CD14-positive monocyte (primary cell): Measurements from ENCODE around the gene PPP1R3C. TPM values are rescaled to one million over a fixed set of nuclear protein-coding genes. Genes with fewer than 3 reads are reported as not detected.

Experiments used
- DNase-seq, 3 donors: peaks; one replicate each; pipeline ENCODE4 v3.0.0-alpha.2; 2011 to 2022
- H2AFZ ChIP-seq: 2 replicates; pipeline ENCODE4 v1.6.0; 2012; ENCODE audit warnings: mild to moderate bottlenecking, low read depth, low read length, inconsistent platforms; ENCODE audit not compliant: insufficient read depth, poor library complexity, severe bottlenecking
- H3K27ac ChIP-seq, 2 donors: 1 replicate in 1 of 2; 2 replicates in 1 of 2; pipeline ENCODE4 v1.5.1; 2012 to 2013; ENCODE audit warnings: low read length in 2 of 2, control low read depth in 1 of 2, inconsistent platforms in 1 of 2, low read depth in 1 of 2, mild to moderate bottlenecking in 1 of 2
- H3K27me3 ChIP-seq, 2 donors: one replicate each; pipeline versions ENCODE4 v1.6.0 to v1.6.1; 2011 to 2013; ENCODE audit warnings: low read length in 2 of 2; ENCODE audit not compliant: control insufficient read depth in 2 of 2, insufficient read depth in 2 of 2
- H3K36me3 ChIP-seq, 2 donors: replicated peaks in 1 of 2; 1 replicate in 1 of 2; 2 replicates in 1 of 2; pipeline versions ENCODE4 v1.5.1 to v1.6.1; 2012 to 2013; ENCODE audit warnings: low read length in 2 of 2, control low read depth in 1 of 2, inconsistent platforms in 1 of 2, mild to moderate bottlenecking in 1 of 2; ENCODE audit not compliant: insufficient read depth in 2 of 2, control insufficient read depth in 1 of 2
- H3K4me1 ChIP-seq, 2 donors: 1 replicate in 1 of 2; 2 replicates in 1 of 2; pipeline versions ENCODE4 v1.5.1 to v1.6.1; 2012 to 2013; ENCODE audit warnings: low read length in 2 of 2, control low read depth in 1 of 2, inconsistent platforms in 1 of 2, mild to moderate bottlenecking in 1 of 2, moderate library complexity in 1 of 2; ENCODE audit not compliant: insufficient read depth in 2 of 2, control insufficient read depth in 1 of 2
- H3K4me2 ChIP-seq: replicated peaks from 2 replicates; pipeline ENCODE3; 2012; ENCODE audit warnings: low read length, moderate library complexity, mild to moderate bottlenecking; ENCODE audit not compliant: poor library complexity, severe bottlenecking; ENCODE audit errors: extremely low read depth
- H3K4me3 ChIP-seq, 3 experiments: fragments of 200-600 bp in 1 of 3; sonication (generic) in 1 of 3; replicated peaks in 1 of 3; 1 replicate in 2 of 3; 2 replicates in 1 of 3; pipeline ENCODE4 v1.5.1; 2011 to 2013; ENCODE audit warnings: low read length in 3 of 3, mild to moderate bottlenecking in 3 of 3, control low read depth in 2 of 3, low read depth in 2 of 3, inconsistent platforms in 1 of 3, moderate library complexity in 1 of 3
- H3K79me2 ChIP-seq: 2 replicates; pipeline ENCODE4 v1.6.0; 2012; ENCODE audit warnings: mild to moderate bottlenecking, control low read depth, inconsistent platforms, low read length, moderate library complexity; ENCODE audit not compliant: insufficient read depth
- H3K9ac ChIP-seq: 2 replicates; pipeline ENCODE4 v1.6.0; 2017; ENCODE audit warnings: low read length, mild to moderate bottlenecking; ENCODE audit not compliant: insufficient read depth, poor library complexity, severe bottlenecking
- H3K9me3 ChIP-seq, 2 donors: replicated peaks in 1 of 2; 1 replicate in 1 of 2; 2 replicates in 1 of 2; pipeline versions ENCODE4 v1.5.1 to v1.6.1; 2012 to 2013; ENCODE audit warnings: low read length in 2 of 2, control low read depth in 1 of 2; ENCODE audit not compliant: control insufficient read depth in 1 of 2, insufficient read depth in 1 of 2
- H4K20me1 ChIP-seq: 2 replicates; pipeline ENCODE4 v1.6.0; 2012; ENCODE audit warnings: mild to moderate bottlenecking, low read length, control low read depth, moderate library complexity; ENCODE audit not compliant: insufficient read depth
- H3K27ac Mint-ChIP-seq, 7 donors: one replicate each; pipeline ENCODE4 v1.8.0; 2020; ENCODE audit warnings: mild to moderate bottlenecking in 7 of 7, mixed read lengths in 7 of 7, moderate library complexity in 6 of 7, inconsistent platforms in 2 of 7
- H3K27me3 Mint-ChIP-seq, 3 donors: one replicate each; pipeline ENCODE4 v1.8.0; 2021 to 2022; ENCODE audit warnings: low read depth in 3 of 3, mild to moderate bottlenecking in 3 of 3, mixed read lengths in 3 of 3, moderate library complexity in 3 of 3, inconsistent platforms in 1 of 3
- H3K36me3 Mint-ChIP-seq, 2 donors: one replicate each; pipeline ENCODE4 v1.8.0; 2020; ENCODE audit warnings: mixed read lengths in 2 of 2, inconsistent platforms in 1 of 2, mild to moderate bottlenecking in 1 of 2
- H3K4me1 Mint-ChIP-seq: one replicate; pipeline ENCODE4 v1.8.0; 2020; ENCODE audit warnings: mild to moderate bottlenecking, mixed read lengths
- H3K4me3 Mint-ChIP-seq, 2 donors: one replicate each; pipeline ENCODE4 v1.8.0; 2020; ENCODE audit warnings: mild to moderate bottlenecking in 2 of 2, mixed read lengths in 2 of 2, moderate library complexity in 1 of 2
- H3K9me3 Mint-ChIP-seq, 7 donors: one replicate each; pipeline ENCODE4 v1.8.0; 2020 to 2022; ENCODE audit warnings: mixed read lengths in 7 of 7, mild to moderate bottlenecking in 6 of 7, moderate library complexity in 6 of 7, inconsistent platforms in 2 of 7
- WGBS: methylation state at CpG from one replicate; pipeline ENCODE4 v1.1.5; 2013; ENCODE audit warnings: missing lambda C conversion rate; ENCODE audit not compliant: insufficient coverage; 5-methylcytosine and 5-hydroxymethylcytosine counted together
- intact Hi-C, 2 donors: fragments of 100-400 bp; cut with micrococcal nuclease; formaldehyde crosslinking; loops; one replicate each; pipeline versions ENCODE4 v1.15.0 to v1.15.1; 2023
- polyA plus RNA-seq, 3 donors: library from polyadenylated mRNA; depleted of rRNA in 1 of 3; unstranded in 2 of 3; stranded (reverse) in 1 of 3; fragments of 300-500 nt in 2 of 3; fragments of >200 nt in 1 of 3; fragmentation: Illumina TruSeq in 2 of 3; gene quantifications; 1 replicate in 2 of 3; 2 replicates in 1 of 3; pipeline ENCODE4 v1.2.3, GENCODE V29; 2012 to 2021
- TF ChIP-seq, protein P1 (sequence below): fragments of 200-600 bp; IDR thresholded peaks from one replicate; pipeline ENCODE4 v1.8.0; 2022; ENCODE audit warnings: antibody characterized with exemption, mild to moderate bottlenecking

PPP1R3C gene
- polyA plus RNA-seq, 3 donors: not detected

GRCh38 chr10:91680487-91680886, 47.6 kb upstream of the PPP1R3C start:
- Histone ChIP-seq H3K79me2 (no peaks in the 10 kb centered on the region), H3K9ac (no peak overlapping the region), H4K20me1 (no peaks in the 10 kb centered on the region), H3K4me3 (no peak overlapping the region), H3K9me3 (no peaks in the 10 kb centered on the region), H3K27me3 (no peaks in the 10 kb centered on the region), H3K27ac (no peak overlapping the region), H2AFZ (no peak overlapping the region), H3K4me1 (no peaks in the 10 kb centered on the region), H3K36me3 (no peaks in the 10 kb centered on the region), H3K4me2 (no peak overlapping the region)
- peaks cover 4 to 6% (median 5%) of the 10 kb centered on the region in 3 donors for H3K27me3 Mint-ChIP-seq
- H3K27ac Mint-ChIP-seq: no peak overlapping the region
- DNase-seq: no peak
- H3K4me3 Mint-ChIP-seq: no peak overlapping the region
- TF ChIP-seq, protein P1, sequence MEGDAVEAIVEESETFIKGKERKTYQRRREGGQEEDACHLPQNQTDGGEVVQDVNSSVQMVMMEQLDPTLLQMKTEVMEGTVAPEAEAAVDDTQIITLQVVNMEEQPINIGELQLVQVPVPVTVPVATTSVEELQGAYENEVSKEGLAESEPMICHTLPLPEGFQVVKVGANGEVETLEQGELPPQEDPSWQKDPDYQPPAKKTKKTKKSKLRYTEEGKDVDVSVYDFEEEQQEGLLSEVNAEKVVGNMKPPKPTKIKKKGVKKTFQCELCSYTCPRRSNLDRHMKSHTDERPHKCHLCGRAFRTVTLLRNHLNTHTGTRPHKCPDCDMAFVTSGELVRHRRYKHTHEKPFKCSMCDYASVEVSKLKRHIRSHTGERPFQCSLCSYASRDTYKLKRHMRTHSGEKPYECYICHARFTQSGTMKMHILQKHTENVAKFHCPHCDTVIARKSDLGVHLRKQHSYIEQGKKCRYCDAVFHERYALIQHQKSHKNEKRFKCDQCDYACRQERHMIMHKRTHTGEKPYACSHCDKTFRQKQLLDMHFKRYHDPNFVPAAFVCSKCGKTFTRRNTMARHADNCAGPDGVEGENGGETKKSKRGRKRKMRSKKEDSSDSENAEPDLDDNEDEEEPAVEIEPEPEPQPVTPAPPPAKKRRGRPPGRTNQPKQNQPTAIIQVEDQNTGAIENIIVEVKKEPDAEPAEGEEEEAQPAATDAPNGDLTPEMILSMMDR: no peak
- H3K36me3 Mint-ChIP-seq: no peaks in the 10 kb centered on the region
- H3K9me3 Mint-ChIP-seq: peaks cover 0 to 1% (median 0%) of the 10 kb centered on the region in 7 donors
- intact Hi-C loops: no loop called here
- no peaks in the 10 kb centered on the region for H3K4me1 Mint-ChIP-seq
- 83% methylated on average over 1 of the region's 3 CpGs for WGBS

GRCh38 chr10:91679296-91679695, 46.4 kb upstream of the PPP1R3C start:
- H3K27ac ChIP-seq: no peak overlapping the region
- TF ChIP-seq, protein P1: no peak
- intact Hi-C loops: no loop called here
- Mint-ChIP-seq H3K9me3 (peaks cover 0 to 1% (median 0%) of the 10 kb centered on the region in 7 donors), H3K36me3 (no peaks in the 10 kb centered on the region), H3K4me3 (no peak overlapping the region), H3K27me3 (peaks cover 1 to 7% (median 5%) of the 10 kb centered on the region in 3 donors), H3K27ac (no peak overlapping the region), H3K4me1 (no peaks in the 10 kb centered on the region)
- H3K4me1 ChIP-seq: no peaks in the 10 kb centered on the region
- H3K9ac ChIP-seq: no peak overlapping the region
- no peak overlapping the region for H3K4me3 ChIP-seq
- H3K36me3 ChIP-seq: no peaks in the 10 kb centered on the region
- no peaks in the 10 kb centered on the region for H4K20me1 ChIP-seq
- no peaks in the 10 kb centered on the region for H3K9me3 ChIP-seq
- no peaks in the 10 kb centered on the region for H3K27me3 ChIP-seq
- 100% methylated on average over 1 of the region's 3 CpGs for whole genome bisulfite sequencing
- H3K4me2 ChIP-seq: no peak overlapping the region
- no peak overlapping the region for H2AFZ ChIP-seq
- no peaks in the 10 kb centered on the region for H3K79me2 ChIP-seq
- DNase-seq: no peak
